SK-N-SH (cell line): ENCODE measurements around the gene HDHD2. TPM values are rescaled to one million over a fixed set of nuclear protein-coding genes. Genes with fewer than 3 reads are reported as not detected.

Source experiments
- CTCF ChIA-PET: fragments of 300-600, 350-600 bp; formaldehyde crosslinking; extraction: SDS; loops from one replicate; lab custom pipeline; 2021; lab: Yijun Ruan, JAX
- POLR2A ChIA-PET: fragments of 350-600 bp; sonication (Branson Sonifier 250); formaldehyde crosslinking; extraction: SDS; loops from one replicate; lab custom pipeline; 2020; ENCODE audit warnings: antibody characterized with exemption, inconsistent platforms; lab: Yijun Ruan, JAX
- DNase-seq: peaks from one replicate; pipeline ENCODE4 v3.0.0; 2012
- H2AFZ ChIP-seq: fragments of 200-600 bp; sonication (generic); 2 replicates; pipeline ENCODE4 v1.8.1; 2016; ENCODE audit warnings: antibody characterized with exemption, mild to moderate bottlenecking, low read depth
- H3F3A ChIP-seq: fragments of 200-600 bp; sonication (generic); replicated peaks from 2 replicates; pipeline ENCODE3; 2016; ENCODE audit warnings: antibody characterized with exemption, mild to moderate bottlenecking; ENCODE audit not compliant: insufficient read depth
- H3K27ac ChIP-seq, 2 experiments: fragments of 200-500 bp in 1 of 2; fragments of 200-600 bp in 1 of 2; sonication (Bioruptor generic) in 1 of 2; sonication (generic), shearing (Covaris generic) in 1 of 2; 2 replicates each; pipeline versions ENCODE4 v1.5.1 to v1.6.1; 2014 to 2016; ENCODE audit warnings: low read depth in 2 of 2, inconsistent platforms in 1 of 2, low read length in 1 of 2, mild to moderate bottlenecking in 1 of 2, mixed read lengths in 1 of 2
- H3K27me3 ChIP-seq: fragments of 200-600 bp; sonication (generic), shearing (Covaris generic); 2 replicates; pipeline ENCODE4 v1.6.1; 2016; ENCODE audit warnings: mixed run types; ENCODE audit not compliant: insufficient read depth
- H3K36me3 ChIP-seq, 2 experiments: fragments of 200-500 bp in 1 of 2; fragments of 200-600 bp in 1 of 2; sonication (Bioruptor generic) in 1 of 2; sonication (generic) in 1 of 2; replicated peaks in 1 of 2; 2 replicates each; pipeline versions ENCODE3 to v1.5.1; 2014 to 2016; ENCODE audit warnings: low read length in 1 of 2, mild to moderate bottlenecking in 1 of 2; ENCODE audit not compliant: insufficient read depth in 2 of 2, control insufficient read depth in 1 of 2
- H3K4me1 ChIP-seq, 2 experiments: fragments of 200-500 bp in 1 of 2; fragments of 200-600 bp in 1 of 2; sonication (Bioruptor generic) in 1 of 2; sonication (generic), shearing (Covaris generic) in 1 of 2; 2 replicates each; pipeline versions ENCODE4 v1.5.1 to v1.6.1; 2014 to 2016; ENCODE audit warnings: low read depth in 1 of 2, low read length in 1 of 2, mixed run types in 1 of 2; ENCODE audit not compliant: insufficient read depth in 2 of 2, control insufficient read depth in 1 of 2
- H3K4me2 ChIP-seq: fragments of 200-600 bp; sonication (generic), shearing (Covaris generic); 2 replicates; pipeline ENCODE4 v1.6.1; 2017; ENCODE audit warnings: mixed run types
- H3K4me3 ChIP-seq, 2 experiments: fragments of 200-500 bp in 1 of 2; fragments of 200-600 bp in 1 of 2; sonication (Bioruptor generic) in 1 of 2; sonication (generic), shearing (Covaris generic) in 1 of 2; 2 replicates each; pipeline versions ENCODE4 v1.5.1 to v1.8.1; 2014 to 2016; ENCODE audit warnings: low read depth in 2 of 2, inconsistent platforms in 1 of 2, low read length in 1 of 2, mild to moderate bottlenecking in 1 of 2, mixed read lengths in 1 of 2, moderate library complexity in 1 of 2
- H3K79me2 ChIP-seq: fragments of 200-600 bp; sonication (generic); 2 replicates; pipeline ENCODE4 v1.8.1; 2017; ENCODE audit warnings: mild to moderate bottlenecking; ENCODE audit not compliant: insufficient read depth
- H3K9ac ChIP-seq: fragments of 200-600 bp; sonication (generic); 2 replicates; pipeline ENCODE4 v1.6.1; 2017; ENCODE audit warnings: mixed run types
- H3K9me2 ChIP-seq: fragments of 200-600 bp; sonication (generic); 2 replicates; pipeline ENCODE4 v1.6.1; 2017; ENCODE audit warnings: mixed run types
- H3K9me3 ChIP-seq: fragments of 200-600 bp; sonication (generic); 2 replicates; pipeline ENCODE4 v1.6.1; 2017; ENCODE audit warnings: mixed run types, mild to moderate bottlenecking, moderate library complexity
- H4K20me1 ChIP-seq: fragments of 200-600 bp; sonication (generic); 2 replicates; pipeline ENCODE4 v1.6.1; 2017; ENCODE audit warnings: mild to moderate bottlenecking, mixed run types; ENCODE audit not compliant: insufficient read depth
- CHD2 ChIP-seq: fragments of 150-350 bp; IDR thresholded peaks from 2 replicates; pipeline ENCODE4 v1.6.1; 2018; ENCODE audit warnings: low read length; ENCODE audit not compliant: partially characterized antibody
- EP300 ChIP-seq, 2 experiments: IDR thresholded peaks; 2 replicates each; pipeline versions ENCODE4 v1.4.0 to v1.6.1; 2012; ENCODE audit warnings: borderline replicate concordance in 1 of 2, low read depth in 1 of 2, low read length in 1 of 2
- FOXJ3 ChIP-seq: sonication (generic); formaldehyde crosslinking; IDR thresholded peaks from 2 replicates; pipeline ENCODE4 v1.5.1; 2020; ENCODE audit warnings: mild to moderate bottlenecking, missing genetic modification reagents
- GABPA ChIP-seq: IDR thresholded peaks from 2 replicates; pipeline ENCODE4 v1.4.0; 2012; ENCODE audit warnings: low read depth, mild to moderate bottlenecking
- GATA2 ChIP-seq: sonication (generic); formaldehyde crosslinking; IDR thresholded peaks from 2 replicates; pipeline ENCODE4 v1.5.0; 2020; ENCODE audit warnings: mild to moderate bottlenecking, missing genetic modification reagents
- JUND ChIP-seq: IDR thresholded peaks from 2 replicates; pipeline ENCODE4 v1.4.0; 2012
- MEF2A ChIP-seq: IDR thresholded peaks from 2 replicates; pipeline ENCODE4 v1.4.0; 2012; ENCODE audit warnings: low read depth, borderline replicate concordance
- NRF1 ChIP-seq: IDR thresholded peaks from 2 replicates; pipeline ENCODE4 v1.6.1; 2012; ENCODE audit warnings: low read depth, mild to moderate bottlenecking, low read length
- REST ChIP-seq: IDR thresholded peaks from 2 replicates; pipeline ENCODE4 v1.6.1; 2012; ENCODE audit warnings: mild to moderate bottlenecking, low read depth, low read length, moderate library complexity
- RFX5 ChIP-seq: IDR thresholded peaks from 2 replicates; pipeline ENCODE4 v1.6.1; 2012; ENCODE audit warnings: mild to moderate bottlenecking, improper control_type of control experiment, low read length
- SIN3A ChIP-seq: IDR thresholded peaks from 2 replicates; pipeline ENCODE4 v1.6.1; 2012; ENCODE audit warnings: low read depth, mild to moderate bottlenecking, low read length, moderate library complexity, borderline replicate concordance
- SMC3 ChIP-seq: IDR thresholded peaks from 2 replicates; pipeline ENCODE4 v1.6.1; 2012; ENCODE audit warnings: low read depth, low read length, improper control_type of control experiment
- TAF1 ChIP-seq: IDR thresholded peaks from 2 replicates; pipeline ENCODE4 v1.6.1; 2012; ENCODE audit warnings: low read depth, mild to moderate bottlenecking, low read length, moderate library complexity, borderline replicate concordance
- TCF12 ChIP-seq: IDR thresholded peaks from 2 replicates; pipeline ENCODE4 v1.4.0; 2012
- USF2 ChIP-seq: fragments of 150-350 bp; IDR thresholded peaks from 2 replicates; pipeline ENCODE4 v1.6.1; 2017; ENCODE audit warnings: antibody characterized with exemption, low read length, low read depth, borderline replicate concordance
- YY1 ChIP-seq: IDR thresholded peaks from 2 replicates; pipeline ENCODE4 v1.4.0; 2012; ENCODE audit warnings: low read depth, mild to moderate bottlenecking
- WGBS: methylation state at CpG from one replicate; pipeline ENCODE4 v1.1.6; 2017; ENCODE audit warnings: low lambda C conversion rate; 5-methylcytosine and 5-hydroxymethylcytosine counted together
- polyA plus RNA-seq, 3 experiments: library from polyadenylated mRNA; depleted of rRNA; stranded (reverse); fragments of >200 nt; gene quantifications; 2 replicates each; pipeline ENCODE4 v1.2.3, GENCODE V29; 2012
- TF ChIP-seq, protein P1 (sequence below): fragments of 150-350 bp; IDR thresholded peaks from 2 replicates; pipeline ENCODE4 v1.6.1; 2016; ENCODE audit warnings: mild to moderate bottlenecking, low read depth, low read length

The HDHD2 gene
- polyA plus RNA-seq, 1 of the 3 experiments (the other 2 are of a cell fraction), result 10.6 TPM

GRCh38 chr18:47063096-47063495 is 87.2 kb downstream of the HDHD2 start:
- no peak overlapping the region for H3K4me2 ChIP-seq
- DNase-seq, result no peak
- peaks cover 0 to 3% of the 10 kb centered on the region in 2 experiments for H3K36me3 ChIP-seq
- no peaks in the 10 kb centered on the region for H4K20me1 ChIP-seq
- H3K9me3 ChIP-seq, result no peaks in the 10 kb centered on the region
- TF ChIP-seq REST (no peak), SMC3 (no peak), CHD2 (no peak), FOXJ3 (CRISPR knock-in tag) (no peak), GABPA (no peak), GATA2 (CRISPR knock-in tag) (no peak), USF2 (no peak), TCF12 (no peak)
- H3K27me3 ChIP-seq, result no peaks in the 10 kb centered on the region
- no peak overlapping the region for H2AFZ ChIP-seq
- H3K4me1 ChIP-seq, result no peaks in the 10 kb centered on the region
- H3F3A ChIP-seq, result no peaks in the 10 kb centered on the region
- H3K79me2 ChIP-seq, result no peaks in the 10 kb centered on the region
- ChIA-PET CTCF (interaction anchor here (0.8 kb wide), 1 partner anchor 454 kb away, joined by 3 read pairs; no protein-coding TSS in a partner anchor), POLR2A (no interaction called here)
- H3K9ac ChIP-seq, result no peak overlapping the region
- no peak overlapping the region for H3K4me3 ChIP-seq
- 85% methylated on average over 8 of the region's 8 CpGs for WGBS
- no peaks in the 10 kb centered on the region for H3K9me2 ChIP-seq
- no peak overlapping the region for H3K27ac ChIP-seq

- Histone ChIP-seq H3K4me2 (no peak overlapping the region), H2AFZ (no peak overlapping the region), H3K79me2 (no peaks in the 10 kb centered on the region), H3F3A (no peaks in the 10 kb centered on the region), H3K27me3 (no peaks in the 10 kb centered on the region), H3K27ac (no peak overlapping the region), H3K9me2 (no peaks in the 10 kb centered on the region), H3K9ac (no peak overlapping the region), H3K4me3 (no peak overlapping the region), H4K20me1 (no peaks in the 10 kb centered on the region), H3K9me3 (no peaks in the 10 kb centered on the region), H3K36me3 (peaks cover 0 to 3% of the 10 kb centered on the region in 2 experiments), H3K4me1 (no peaks in the 10 kb centered on the region)
- POLR2A ChIA-PET, result no interaction called here
- WGBS, result 46% methylated on average over 2 of the region's 2 CpGs
- no peak for DNase-seq
- CTCF ChIA-PET, result no interaction called here
- TF ChIP-seq TAF1, result no peak
- no peak for TF ChIP-seq JUND
- TF ChIP-seq MEF2A, result no peak
- no peak for TF ChIP-seq EP300 (IDR thresholded peaks at IDR 0.05; ENCODE audit: borderline replicate concordance in 1 of 2, low read depth in 1 of 2, low read length in 1 of 2)
- TF ChIP-seq NRF1, result no peak
- TF ChIP-seq SIN3A, result no peak
- no peak for TF ChIP-seq TCF12
- no peak for TF ChIP-seq YY1
- TF ChIP-seq RFX5, result no peak
- no peak for TF ChIP-seq SMC3
- TF ChIP-seq, protein P1, sequence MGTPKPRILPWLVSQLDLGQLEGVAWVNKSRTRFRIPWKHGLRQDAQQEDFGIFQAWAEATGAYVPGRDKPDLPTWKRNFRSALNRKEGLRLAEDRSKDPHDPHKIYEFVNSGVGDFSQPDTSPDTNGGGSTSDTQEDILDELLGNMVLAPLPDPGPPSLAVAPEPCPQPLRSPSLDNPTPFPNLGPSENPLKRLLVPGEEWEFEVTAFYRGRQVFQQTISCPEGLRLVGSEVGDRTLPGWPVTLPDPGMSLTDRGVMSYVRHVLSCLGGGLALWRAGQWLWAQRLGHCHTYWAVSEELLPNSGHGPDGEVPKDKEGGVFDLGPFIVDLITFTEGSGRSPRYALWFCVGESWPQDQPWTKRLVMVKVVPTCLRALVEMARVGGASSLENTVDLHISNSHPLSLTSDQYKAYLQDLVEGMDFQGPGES, result no peak
- no peak for TF ChIP-seq REST
- TF ChIP-seq CHD2, result no peak
Observed at GRCh38 chr18:47062471-47062870, 87.8 kb downstream of the HDHD2 start.
